Fibroblast of mammary gland (primary cell): ENCODE results near the gene COBLL1.

Experiments used
- DNase-seq: peaks from one replicate; pipeline ENCODE4 v3.0.0-alpha.2; 2010; ENCODE audit warnings: low read depth
- H3K4me3 ChIP-seq: 2 replicates; pipeline ENCODE4 v1.5.1; 2011; ENCODE audit warnings: low read depth, mild to moderate bottlenecking, low read length, moderate library complexity; ENCODE audit not compliant: control insufficient read depth
- CTCF ChIP-seq: conservative IDR thresholded peaks from 2 replicates; pipeline ENCODE4 v1.5.1; 2011; ENCODE audit warnings: low read depth, low read length, inconsistent platforms; ENCODE audit not compliant: control insufficient read depth, insufficient read depth

The COBLL1 gene

GRCh38 chr2:164675027-164675426, 166.6 kb downstream of the COBLL1 start:
- no peak for TF ChIP-seq CTCF
- no peak overlapping the region for H3K4me3 ChIP-seq
- DNase-seq: no peak

DNA sequence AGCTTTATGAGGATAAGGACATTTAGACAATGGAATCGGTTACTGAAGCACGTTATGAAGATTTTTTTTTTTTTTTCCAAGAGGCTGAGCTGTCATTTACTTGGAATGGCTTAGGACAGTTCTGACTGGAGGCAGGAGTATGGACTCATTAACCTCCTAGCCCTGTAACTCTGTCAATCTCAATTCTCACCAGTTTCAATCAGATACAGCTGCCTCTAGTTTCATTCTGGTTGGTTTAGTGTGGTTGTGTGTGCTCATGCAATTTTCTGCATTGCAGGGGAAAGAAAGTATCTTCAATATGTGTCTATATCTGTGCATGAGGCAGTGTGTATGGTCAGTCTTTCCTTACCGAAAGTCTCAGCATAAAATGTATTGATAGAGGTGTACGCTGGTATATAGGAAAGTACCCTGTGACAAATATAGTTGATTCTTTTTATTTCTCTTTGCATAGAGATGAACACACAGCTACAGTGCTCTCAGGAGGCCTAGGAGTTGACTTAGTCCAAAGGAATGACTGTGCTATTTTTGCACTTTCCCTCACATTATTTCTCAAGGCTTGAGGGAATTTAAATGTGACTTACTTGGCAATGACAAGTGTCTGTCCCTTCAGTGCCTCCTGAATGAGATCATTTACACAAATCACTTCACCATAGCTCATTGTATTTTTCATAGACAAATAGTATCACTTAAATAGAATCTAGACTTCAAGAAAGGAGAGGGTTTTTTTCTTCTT, 169.8 kb downstream of the COBLL1 start:
- no peak for TF ChIP-seq CTCF
- no peak overlapping the region for H3K4me3 ChIP-seq
- DNase-seq: no peak

GRCh38 chr2:164669291-164669690, 172.3 kb downstream of the COBLL1 start:
- DNase-seq: no peak
- TF ChIP-seq CTCF: no peak

GRCh38 chr2:164667566-164667965, 174.1 kb downstream of the COBLL1 start:
- no peak for DNase-seq
- no peak overlapping the region for H3K4me3 ChIP-seq

More at GRCh38 chr2:164669291-164669690, 172.3 kb downstream of the COBLL1 start:
- no peak overlapping the region for H3K4me3 ChIP-seq

GRCh38 chr2:164664070-164664469, 177.6 kb downstream of the COBLL1 start:
- no peak for TF ChIP-seq CTCF
- no peak for DNase-seq
- H3K4me3 ChIP-seq: no peak overlapping the region

More at GRCh38 chr2:164667566-164667965, 174.1 kb downstream of the COBLL1 start:
- no peak for TF ChIP-seq CTCF

DNA sequence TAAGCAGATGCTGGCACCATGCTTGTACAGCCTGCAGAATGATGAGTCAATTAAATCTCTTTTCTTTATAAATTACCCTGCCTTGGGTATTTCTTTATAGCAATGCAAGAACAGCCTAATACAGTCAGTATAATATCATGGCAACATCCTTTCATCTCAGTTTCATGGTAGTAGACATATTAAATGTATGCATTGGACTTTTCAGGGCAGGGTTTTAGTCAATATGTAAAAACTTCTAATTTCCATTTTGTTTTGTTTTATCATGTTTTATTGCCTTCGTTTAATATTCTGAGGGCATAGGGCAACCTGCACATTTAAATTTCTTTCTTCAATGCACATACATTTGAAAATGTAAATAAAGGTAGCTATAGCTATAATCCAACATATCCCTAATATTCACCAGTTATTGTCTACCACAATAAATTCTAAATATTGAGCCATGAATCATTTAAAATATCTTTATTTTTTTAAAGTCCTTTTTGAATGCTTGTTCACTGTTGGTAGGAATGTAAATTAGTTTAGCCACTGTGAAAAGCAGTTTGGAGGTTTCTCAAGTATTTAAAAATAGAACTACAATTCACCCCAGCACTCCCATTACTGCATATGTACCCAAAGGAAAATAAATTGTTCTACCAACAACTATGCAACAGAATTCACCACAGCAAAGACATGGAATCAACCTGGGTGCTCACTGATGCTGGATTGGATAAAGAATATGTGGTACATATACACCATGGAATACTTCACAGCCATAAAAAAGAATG, 178.6 kb downstream of the COBLL1 start:
- H3K4me3 ChIP-seq: no peak overlapping the region
- no peak for TF ChIP-seq CTCF
- DNase-seq: no peak
